ENCODE results near the gene PADI2. TPM values are rescaled to one million over a fixed set of nuclear protein-coding genes. Genes with fewer than 3 reads are reported as not detected.

Gene PADI2
- total RNA-seq, 2 experiments from 2014 or later: 0.08 TPM; not detected in 1

DNA sequence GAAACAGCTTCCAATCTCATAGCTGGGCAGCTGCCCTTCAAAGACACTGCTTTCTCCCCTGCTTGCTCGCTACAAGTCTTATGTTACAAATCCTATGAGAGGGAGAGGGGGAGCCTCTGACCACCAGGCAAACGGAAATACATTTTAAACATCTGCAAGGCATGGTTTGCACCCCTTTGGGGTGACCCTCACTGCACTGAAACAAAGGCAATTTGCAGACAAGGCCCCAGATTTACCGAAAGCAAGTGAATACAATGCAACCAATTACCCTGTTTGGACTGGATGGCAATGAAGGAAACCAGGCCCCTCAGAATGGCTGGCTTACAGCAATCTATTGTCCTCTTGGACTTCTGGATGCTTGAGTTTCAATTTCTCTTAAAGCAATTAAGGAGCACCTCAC lies 95.7 kb downstream of the PADI2 start:
- H3K9me3 ChIP-seq (ENCODE audit: low read length): no peaks in the 10 kb centered on the region
- no peak overlapping the region for H2AFZ ChIP-seq (ENCODE audit: low read length)
- no TSS peak for BruUV-seq (replicated peaks)
- DNase-seq (ENCODE audit: low spot score): no peak
- no peaks in the 10 kb centered on the region for H4K20me1 ChIP-seq (ENCODE audit: insufficient read depth, low read length)
- no peak for TF ChIP-seq EZH2phosphoT487 (IDR thresholded peaks at IDR 0.05; ENCODE audit: borderline replicate concordance, low read depth, low read length)
- TF ChIP-seq, protein P1, sequence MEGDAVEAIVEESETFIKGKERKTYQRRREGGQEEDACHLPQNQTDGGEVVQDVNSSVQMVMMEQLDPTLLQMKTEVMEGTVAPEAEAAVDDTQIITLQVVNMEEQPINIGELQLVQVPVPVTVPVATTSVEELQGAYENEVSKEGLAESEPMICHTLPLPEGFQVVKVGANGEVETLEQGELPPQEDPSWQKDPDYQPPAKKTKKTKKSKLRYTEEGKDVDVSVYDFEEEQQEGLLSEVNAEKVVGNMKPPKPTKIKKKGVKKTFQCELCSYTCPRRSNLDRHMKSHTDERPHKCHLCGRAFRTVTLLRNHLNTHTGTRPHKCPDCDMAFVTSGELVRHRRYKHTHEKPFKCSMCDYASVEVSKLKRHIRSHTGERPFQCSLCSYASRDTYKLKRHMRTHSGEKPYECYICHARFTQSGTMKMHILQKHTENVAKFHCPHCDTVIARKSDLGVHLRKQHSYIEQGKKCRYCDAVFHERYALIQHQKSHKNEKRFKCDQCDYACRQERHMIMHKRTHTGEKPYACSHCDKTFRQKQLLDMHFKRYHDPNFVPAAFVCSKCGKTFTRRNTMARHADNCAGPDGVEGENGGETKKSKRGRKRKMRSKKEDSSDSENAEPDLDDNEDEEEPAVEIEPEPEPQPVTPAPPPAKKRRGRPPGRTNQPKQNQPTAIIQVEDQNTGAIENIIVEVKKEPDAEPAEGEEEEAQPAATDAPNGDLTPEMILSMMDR (conservative IDR thresholded peaks at IDR 0.05; ENCODE audit: low read length): no peak
- H3K4me1 ChIP-seq (ENCODE audit: insufficient read depth, low read length, poor library complexity, severe bottlenecking): no peaks in the 10 kb centered on the region
- POLR2A ChIA-PET: interaction anchor here (0.6 kb wide), 1 partner anchor 14 kb away, joined by 3 read pairs; no protein-coding TSS in a partner anchor
- H3K36me3 ChIP-seq (ENCODE audit: insufficient read depth, low read length): peaks cover 98% of the 10 kb centered on the region
- no peak overlapping the region for H3K27ac ChIP-seq (ENCODE audit: low read depth, low read length, poor library complexity, severe bottlenecking)
- H3K79me2 ChIP-seq (ENCODE audit: insufficient read depth, low read depth, low read length): no peaks in the 10 kb centered on the region
- intact Hi-C loops (cut with micrococcal nuclease; ENCODE audit: unreplicated experiment): no loop called here
- CTCF ChIA-PET (ENCODE audit: unreplicated experiment): no interaction called here
- no peak overlapping the region for H3K4me3 ChIP-seq (ENCODE audit: low read depth, low read length, poor library complexity, severe bottlenecking)
- H3K9me2 ChIP-seq (ENCODE audit: insufficient read depth, low read length): no peaks in the 10 kb centered on the region
- H3K4me2 ChIP-seq (ENCODE audit: low read length): no peak overlapping the region

DNA sequence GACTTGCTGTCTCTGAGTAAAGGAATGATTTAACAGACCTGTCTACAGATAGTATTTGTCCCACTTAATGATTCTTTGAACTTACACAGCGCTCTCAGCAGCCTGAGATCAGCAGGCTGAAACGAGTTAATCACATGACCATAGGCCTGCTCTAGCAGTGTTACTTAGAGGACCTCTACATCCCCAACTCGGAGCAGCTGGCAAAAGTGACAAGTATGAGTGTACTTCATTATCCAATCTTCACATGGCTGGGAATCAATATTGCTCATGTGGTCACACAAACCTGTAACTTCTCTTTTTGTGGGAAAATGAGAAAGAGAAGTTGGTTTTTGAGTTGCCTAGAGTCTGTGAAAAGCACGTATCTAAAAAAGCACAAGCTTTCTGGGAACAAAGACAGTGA lies 96.1 kb downstream of the PADI2 start:
- Histone ChIP-seq H2AFZ (ENCODE audit: low read length) (no peak overlapping the region), H3K36me3 (ENCODE audit: insufficient read depth, low read length) (peaks cover 98% of the 10 kb centered on the region), H3K4me2 (ENCODE audit: low read length) (no peak overlapping the region), H4K20me1 (ENCODE audit: insufficient read depth, low read length) (no peaks in the 10 kb centered on the region), H3K79me2 (ENCODE audit: insufficient read depth, low read depth, low read length) (no peaks in the 10 kb centered on the region), H3K9me3 (ENCODE audit: low read length) (no peaks in the 10 kb centered on the region), H3K9me2 (ENCODE audit: insufficient read depth, low read length) (no peaks in the 10 kb centered on the region), H3K4me3 (ENCODE audit: low read depth, low read length, poor library complexity, severe bottlenecking) (no peak overlapping the region), H3K4me1 (ENCODE audit: insufficient read depth, low read length, poor library complexity, severe bottlenecking) (no peaks in the 10 kb centered on the region), H3K27ac (ENCODE audit: low read depth, low read length, poor library complexity, severe bottlenecking) (no peak overlapping the region)
- intact Hi-C loops (cut with micrococcal nuclease; ENCODE audit: unreplicated experiment): no loop called here
- ChIA-PET POLR2A (no interaction called here), CTCF (ENCODE audit: unreplicated experiment) (no interaction called here)
- no peak for TF ChIP-seq EZH2phosphoT487 (IDR thresholded peaks at IDR 0.05; ENCODE audit: borderline replicate concordance, low read depth, low read length)
- TF ChIP-seq, protein P1 (conservative IDR thresholded peaks at IDR 0.05; ENCODE audit: low read length): no peak
- no peak for DNase-seq (ENCODE audit: low spot score)
- no TSS peak for BruUV-seq (replicated peaks)

DNA sequence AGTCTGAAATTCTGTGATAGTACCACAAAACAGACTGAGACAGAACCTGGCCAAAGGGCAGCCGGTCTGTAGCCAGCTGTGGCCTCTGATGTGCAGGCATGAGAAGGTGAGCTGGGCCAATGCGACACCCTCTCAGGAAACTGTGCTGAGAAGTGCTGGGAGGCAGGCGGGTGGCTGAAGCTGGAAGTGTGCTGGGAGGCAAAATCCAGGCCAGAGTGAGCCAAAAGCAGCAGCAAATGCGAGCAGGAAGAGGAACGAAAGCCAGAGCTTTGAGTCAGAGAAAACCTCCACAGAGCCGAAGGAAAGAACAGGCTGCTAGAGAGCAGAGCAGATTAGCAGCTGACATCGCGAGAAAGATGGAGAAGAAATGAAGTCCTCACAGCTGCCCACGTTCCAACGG lies 97.4 kb downstream of the PADI2 start:
- no peaks in the 10 kb centered on the region for H3K79me2 ChIP-seq (ENCODE audit: insufficient read depth, low read depth, low read length)
- no peak for DNase-seq (ENCODE audit: low spot score)
- no peak for TF ChIP-seq EZH2phosphoT487 (IDR thresholded peaks at IDR 0.05; ENCODE audit: borderline replicate concordance, low read depth, low read length)
- TF ChIP-seq, protein P1 (conservative IDR thresholded peaks at IDR 0.05; ENCODE audit: low read length): no peak
- H3K36me3 ChIP-seq (ENCODE audit: insufficient read depth, low read length): peaks cover 91% of the 10 kb centered on the region
- no peaks in the 10 kb centered on the region for H3K9me3 ChIP-seq (ENCODE audit: low read length)
- no peak overlapping the region for H3K27ac ChIP-seq (ENCODE audit: low read depth, low read length, poor library complexity, severe bottlenecking)
- no peaks in the 10 kb centered on the region for H4K20me1 ChIP-seq (ENCODE audit: insufficient read depth, low read length)
- no peak overlapping the region for H3K4me2 ChIP-seq (ENCODE audit: low read length)
- no TSS peak for BruUV-seq (replicated peaks)
- no peak overlapping the region for H3K4me3 ChIP-seq (ENCODE audit: low read depth, low read length, poor library complexity, severe bottlenecking)
- no peaks in the 10 kb centered on the region for H3K9me2 ChIP-seq (ENCODE audit: insufficient read depth, low read length)
- no peak overlapping the region for H2AFZ ChIP-seq (ENCODE audit: low read length)
- POLR2A ChIA-PET: no interaction called here
- no peaks in the 10 kb centered on the region for H3K4me1 ChIP-seq (ENCODE audit: insufficient read depth, low read length, poor library complexity, severe bottlenecking)
- CTCF ChIA-PET (ENCODE audit: unreplicated experiment): no interaction called here
- intact Hi-C loops (cut with micrococcal nuclease; ENCODE audit: unreplicated experiment): no loop called here

All from OCI-LY7 (cell line).